Measurements from ENCODE around the gene PRKCD.

DNA sequence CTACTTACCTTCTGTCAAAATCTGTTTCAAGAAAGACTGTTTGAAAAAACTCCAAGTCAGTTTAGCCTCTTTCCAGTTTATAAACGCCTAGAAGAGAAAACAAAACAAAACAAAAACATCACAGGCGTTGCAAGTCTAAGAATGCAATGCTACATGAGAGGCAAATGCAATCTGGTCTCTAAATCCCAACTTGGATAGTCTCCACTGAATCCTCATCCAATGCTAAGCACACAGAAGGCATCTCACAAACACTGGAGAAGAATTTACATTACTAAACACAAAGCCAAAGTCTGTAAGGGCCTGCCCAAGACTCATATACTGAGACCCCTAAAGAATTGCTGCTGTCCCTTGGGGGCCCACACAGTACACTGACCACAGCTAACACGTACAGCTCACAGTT lies 49.2 kb upstream of the PRKCD start:
- TF ChIP-seq, protein P1, sequence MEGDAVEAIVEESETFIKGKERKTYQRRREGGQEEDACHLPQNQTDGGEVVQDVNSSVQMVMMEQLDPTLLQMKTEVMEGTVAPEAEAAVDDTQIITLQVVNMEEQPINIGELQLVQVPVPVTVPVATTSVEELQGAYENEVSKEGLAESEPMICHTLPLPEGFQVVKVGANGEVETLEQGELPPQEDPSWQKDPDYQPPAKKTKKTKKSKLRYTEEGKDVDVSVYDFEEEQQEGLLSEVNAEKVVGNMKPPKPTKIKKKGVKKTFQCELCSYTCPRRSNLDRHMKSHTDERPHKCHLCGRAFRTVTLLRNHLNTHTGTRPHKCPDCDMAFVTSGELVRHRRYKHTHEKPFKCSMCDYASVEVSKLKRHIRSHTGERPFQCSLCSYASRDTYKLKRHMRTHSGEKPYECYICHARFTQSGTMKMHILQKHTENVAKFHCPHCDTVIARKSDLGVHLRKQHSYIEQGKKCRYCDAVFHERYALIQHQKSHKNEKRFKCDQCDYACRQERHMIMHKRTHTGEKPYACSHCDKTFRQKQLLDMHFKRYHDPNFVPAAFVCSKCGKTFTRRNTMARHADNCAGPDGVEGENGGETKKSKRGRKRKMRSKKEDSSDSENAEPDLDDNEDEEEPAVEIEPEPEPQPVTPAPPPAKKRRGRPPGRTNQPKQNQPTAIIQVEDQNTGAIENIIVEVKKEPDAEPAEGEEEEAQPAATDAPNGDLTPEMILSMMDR (IDR thresholded peaks at IDR 0.05): no peak
- TF ChIP-seq POLR2A (IDR thresholded peaks at IDR 0.05): no peak
